Keratinocyte (primary cell): ENCODE data around the gene NLRP1.

Source experiments
- EZH2 ChIP-seq: IDR thresholded peaks from one replicate; pipeline ENCODE4 v1.6.1; 2012; ENCODE audit warnings: inconsistent platforms, mild to moderate bottlenecking, low read length, moderate library complexity
- TF ChIP-seq, protein P1 (sequence below), 3 experiments: IDR thresholded peaks in 1 of 3; conservative IDR thresholded peaks in 1 of 3; optimal IDR thresholded peaks in 1 of 3; 2 replicates in 2 of 3; 3 replicates in 1 of 3; pipeline versions ENCODE3 to v1.5.1; 2011; ENCODE audit warnings: low read length in 3 of 3, mild to moderate bottlenecking in 3 of 3, moderate library complexity in 2 of 3, control low read depth in 1 of 3, inconsistent platforms in 1 of 3; ENCODE audit not compliant: insufficient read depth in 2 of 3; ENCODE audit errors: extremely low read depth in 1 of 3

DNA sequence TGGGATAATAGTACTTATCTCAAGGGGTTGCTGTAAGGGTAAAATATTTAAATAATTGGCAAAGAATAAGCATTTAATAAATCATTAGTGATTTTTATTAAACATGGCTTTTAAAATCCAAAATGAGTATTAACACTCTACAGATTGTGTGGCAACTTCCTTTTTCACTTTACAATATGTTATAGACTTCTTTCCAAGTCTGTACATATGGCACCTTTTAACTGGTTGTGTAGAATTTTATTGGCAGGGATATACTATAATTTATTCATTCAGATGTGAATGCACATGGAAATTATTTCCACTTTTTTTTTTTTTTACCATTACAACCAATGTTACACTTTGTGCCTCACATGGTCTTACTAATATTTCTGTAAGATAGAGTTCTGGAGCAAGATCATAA, 15.7 kb upstream of the NLRP1 start:
- TF ChIP-seq, protein P1, sequence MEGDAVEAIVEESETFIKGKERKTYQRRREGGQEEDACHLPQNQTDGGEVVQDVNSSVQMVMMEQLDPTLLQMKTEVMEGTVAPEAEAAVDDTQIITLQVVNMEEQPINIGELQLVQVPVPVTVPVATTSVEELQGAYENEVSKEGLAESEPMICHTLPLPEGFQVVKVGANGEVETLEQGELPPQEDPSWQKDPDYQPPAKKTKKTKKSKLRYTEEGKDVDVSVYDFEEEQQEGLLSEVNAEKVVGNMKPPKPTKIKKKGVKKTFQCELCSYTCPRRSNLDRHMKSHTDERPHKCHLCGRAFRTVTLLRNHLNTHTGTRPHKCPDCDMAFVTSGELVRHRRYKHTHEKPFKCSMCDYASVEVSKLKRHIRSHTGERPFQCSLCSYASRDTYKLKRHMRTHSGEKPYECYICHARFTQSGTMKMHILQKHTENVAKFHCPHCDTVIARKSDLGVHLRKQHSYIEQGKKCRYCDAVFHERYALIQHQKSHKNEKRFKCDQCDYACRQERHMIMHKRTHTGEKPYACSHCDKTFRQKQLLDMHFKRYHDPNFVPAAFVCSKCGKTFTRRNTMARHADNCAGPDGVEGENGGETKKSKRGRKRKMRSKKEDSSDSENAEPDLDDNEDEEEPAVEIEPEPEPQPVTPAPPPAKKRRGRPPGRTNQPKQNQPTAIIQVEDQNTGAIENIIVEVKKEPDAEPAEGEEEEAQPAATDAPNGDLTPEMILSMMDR (optimal IDR thresholded peaks at IDR 0.05 in 1 of 3, IDR thresholded peaks at IDR 0.05 in 1 of 3, conservative IDR thresholded peaks at IDR 0.05 in 1 of 3; ENCODE audit: extremely low read depth in 1 of 3, insufficient read depth in 2 of 3, low read length in 3 of 3): no peak
- no peak for TF ChIP-seq EZH2
